BLaER1 treated with 17β-estradiol and CSF1 and Interleukin-3, amounts not matched to agents 10 nM and 100 nM (cell line): ENCODE results near the gene UBL4B.

Experiments
- H3K27ac ChIP-seq, 11 experiments: shearing (Covaris generic); formaldehyde crosslinking; 2 replicates each; pipeline ENCODE4 v1.8.1; 2022
- H3K27me3 ChIP-seq, 11 experiments: shearing (Covaris generic); formaldehyde crosslinking; 2 replicates each; pipeline ENCODE4 v1.8.1; 2022
- H3K36me3 ChIP-seq, 11 experiments: shearing (Covaris generic); formaldehyde crosslinking; 2 replicates each; pipeline ENCODE4 v1.8.1; 2022
- H3K4me1 ChIP-seq, 10 experiments: shearing (Covaris generic); formaldehyde crosslinking; 2 replicates each; pipeline ENCODE4 v1.8.1; 2022
- H3K4me2 ChIP-seq, 11 experiments: shearing (Covaris generic); formaldehyde crosslinking; 2 replicates each; pipeline ENCODE4 v1.8.1; 2022
- H3K4me3 ChIP-seq, 10 experiments: shearing (Covaris generic); formaldehyde crosslinking; 2 replicates each; pipeline ENCODE4 v1.8.1; 2022
- H3K9ac ChIP-seq, 11 experiments: shearing (Covaris generic); formaldehyde crosslinking; 2 replicates each; pipeline ENCODE4 v1.8.1; 2022
- H3K9me3 ChIP-seq, 11 experiments: shearing (Covaris generic); formaldehyde crosslinking; replicated peaks in 1 of 11; 2 replicates each; pipeline ENCODE4 v1.8.1; 2022
- H4K20me1 ChIP-seq, 11 experiments: shearing (Covaris generic); formaldehyde crosslinking; 2 replicates each; pipeline ENCODE4 v1.8.1; 2022
- Cebpa-rat ChIP-seq, 11 experiments: shearing (Covaris generic); IDR thresholded peaks; 2 replicates each; pipeline ENCODE4 v1.8.1; 2022

The UBL4B gene

GRCh38 chr1:110100335-110100734 is 11.9 kb upstream of the UBL4B start:
- peak overlapping the region in 9 of 11 experiments; percentile 15 to 97 (median 91); a peak in 17 of 22 replicates for H3K27ac ChIP-seq
- no peaks in the 10 kb centered on the region for H4K20me1 ChIP-seq
- H3K36me3 ChIP-seq: no peaks in the 10 kb centered on the region
- 0 out of 20 replicates have a peak overlapping the region, but pooled peaks of 1 of the 10 experiments have one; percentile 15 for H3K4me3 ChIP-seq
- peak overlapping the region in 8 of 11 experiments; percentile 65 to 86 (median 80); a peak in 13 of 22 replicates for H3K9ac ChIP-seq
- no peaks in the 10 kb centered on the region for H3K9me3 ChIP-seq
- no peaks in the 10 kb centered on the region for H3K27me3 ChIP-seq
- H3K4me2 ChIP-seq: peak overlapping the region; percentile 81 to 98 (median 94)
- TF ChIP-seq Cebpa-rat (IDR thresholded peaks at IDR 0.05): no peak
- peaks cover 53 to 75% (median 71%) of the 10 kb centered on the region in 10 experiments for H3K4me1 ChIP-seq

- Histone ChIP-seq H3K4me3 (peak overlapping the region in 8 of 10 experiments; percentile 25 to 62 (median 48); a peak in 15 of 20 replicates), H3K9me3 (no peaks in the 10 kb centered on the region), H3K27ac (peak overlapping the region in 10 of 11 experiments; percentile 30 to 97 (median 90); a peak in 19 of 22 replicates), H3K9ac (peak overlapping the region in 9 of 11 experiments; percentile 65 to 86 (median 79); a peak in 18 of 22 replicates), H4K20me1 (no peaks in the 10 kb centered on the region), H3K4me1 (peaks cover 59 to 87% (median 84%) of the 10 kb centered on the region in 10 experiments), H3K36me3 (no peaks in the 10 kb centered on the region), H3K4me2 (peak overlapping the region; percentile 81 to 98 (median 94)), H3K27me3 (no peaks in the 10 kb centered on the region)
- peak in 8 of 11 experiments; percentile 21 to 89 (median 57); a peak in 9 of 22 replicates for TF ChIP-seq Cebpa-rat (IDR thresholded peaks at IDR 0.05)
Observed at GRCh38 chr1:110102081-110102480, 10.2 kb upstream of the UBL4B start.

GRCh38 chr1:110106013-110106941 is 6.0 kb upstream of the UBL4B start:
- no peaks in the 10 kb centered on the region for H3K9me3 ChIP-seq
- no peak for TF ChIP-seq Cebpa-rat (IDR thresholded peaks at IDR 0.05)
- H3K4me2 ChIP-seq: peak overlapping the region in 9 of 11 experiments; percentile 86 to 98 (median 95); a peak in 19 of 22 replicates
- H3K4me3 ChIP-seq: no peak overlapping the region
- peak overlapping the region in 7 of 11 experiments; percentile 1 to 97 (median 90); a peak in 10 of 22 replicates for H3K27ac ChIP-seq
- peak overlapping the region in 7 of 11 experiments; percentile 30 to 86 (median 40); a peak in 12 of 22 replicates for H3K9ac ChIP-seq
- no peaks in the 10 kb centered on the region for H3K36me3 ChIP-seq
- no peaks in the 10 kb centered on the region for H4K20me1 ChIP-seq
- no peaks in the 10 kb centered on the region for H3K27me3 ChIP-seq
- peaks cover 43 to 56% (median 54%) of the 10 kb centered on the region in 10 experiments for H3K4me1 ChIP-seq

GRCh38 chr1:110107867-110108469 is 4.3 kb upstream of the UBL4B start:
- Histone ChIP-seq H4K20me1 (no peaks in the 10 kb centered on the region), H3K27ac (no peak overlapping the region), H3K36me3 (no peaks in the 10 kb centered on the region), H3K27me3 (0 out of 22 replicates have a peak, but pooled peaks cover 0 to 6% (median 0%) of the 10 kb centered on the region in 11 experiments), H3K4me1 (peaks cover 26 to 39% (median 38%) of the 10 kb centered on the region in 10 experiments), H3K4me3 (no peak overlapping the region), H3K9ac (peak overlapping the region in 2 of 11 experiments; percentile 1 to 17; a peak in 1 of 22 replicates), H3K9me3 (no peaks in the 10 kb centered on the region), H3K4me2 (no peak overlapping the region)
- no peak for TF ChIP-seq Cebpa-rat (IDR thresholded peaks at IDR 0.05)

GRCh38 chr1:110111081-110111480 is 1.2 kb upstream of the UBL4B start:
- H3K4me3 ChIP-seq: no peak overlapping the region
- H3K9ac ChIP-seq: no peak overlapping the region
- no peak overlapping the region for H3K27ac ChIP-seq
- 0 out of 22 replicates have a peak, but pooled peaks cover 0 to 6% (median 0%) of the 10 kb centered on the region in 11 experiments for H3K27me3 ChIP-seq
- TF ChIP-seq Cebpa-rat (IDR thresholded peaks at IDR 0.05): no peak
- H3K9me3 ChIP-seq: no peaks in the 10 kb centered on the region
- H3K36me3 ChIP-seq: no peaks in the 10 kb centered on the region
- no peak overlapping the region for H3K4me2 ChIP-seq
- no peaks in the 10 kb centered on the region for H4K20me1 ChIP-seq
- peaks cover 0 to 16% (median 6%) of the 10 kb centered on the region in 10 experiments; a peak in 16 of 20 replicates for H3K4me1 ChIP-seq

GRCh38 chr1:110112656-110113055 is 413 bp downstream of the UBL4B start:
- Histone ChIP-seq H3K4me1 (0 out of 20 replicates have a peak, but pooled peaks cover 0 to 8% (median 0%) of the 10 kb centered on the region in 10 experiments), H3K27ac (no peak overlapping the region), H3K36me3 (no peaks in the 10 kb centered on the region), H3K4me3 (no peak overlapping the region), H3K27me3 (0 out of 22 replicates have a peak, but pooled peaks cover 0 to 6% (median 0%) of the 10 kb centered on the region in 11 experiments), H3K4me2 (no peak overlapping the region), H3K9me3 (no peaks in the 10 kb centered on the region), H3K9ac (no peak overlapping the region), H4K20me1 (no peaks in the 10 kb centered on the region)
- TF ChIP-seq Cebpa-rat (IDR thresholded peaks at IDR 0.05): no peak

- Histone ChIP-seq H3K4me2 (no peak overlapping the region), H3K9ac (no peak overlapping the region), H3K4me1 (0 out of 20 replicates have a peak, but pooled peaks cover 0 to 8% (median 0%) of the 10 kb centered on the region in 10 experiments), H3K27me3 (0 out of 22 replicates have a peak, but pooled peaks cover 0 to 6% (median 0%) of the 10 kb centered on the region in 11 experiments), H3K4me3 (no peak overlapping the region), H3K9me3 (no peaks in the 10 kb centered on the region), H3K27ac (no peak overlapping the region), H4K20me1 (no peaks in the 10 kb centered on the region), H3K36me3 (no peaks in the 10 kb centered on the region)
- TF ChIP-seq Cebpa-rat (IDR thresholded peaks at IDR 0.05): no peak
Observed at GRCh38 chr1:110113551-110113950, 1.3 kb downstream of the UBL4B start.

GRCh38 chr1:110114173-110114572 is 1.9 kb downstream of the UBL4B start:
- H3K9me3 ChIP-seq: no peaks in the 10 kb centered on the region
- H3K9ac ChIP-seq: no peak overlapping the region
- no peak overlapping the region for H3K4me2 ChIP-seq
- no peak overlapping the region for H3K4me3 ChIP-seq
- H3K4me1 ChIP-seq: 0 out of 20 replicates have a peak, but pooled peaks cover 0 to 8% (median 0%) of the 10 kb centered on the region in 10 experiments
- H4K20me1 ChIP-seq: no peaks in the 10 kb centered on the region
- TF ChIP-seq Cebpa-rat (IDR thresholded peaks at IDR 0.05): no peak
- no peaks in the 10 kb centered on the region for H3K36me3 ChIP-seq
- 0 out of 22 replicates have a peak, but pooled peaks cover 0 to 6% (median 0%) of the 10 kb centered on the region in 11 experiments for H3K27me3 ChIP-seq
- no peak overlapping the region for H3K27ac ChIP-seq
